Uterus (tissue), 2 donors: ENCODE data around the gene OPRM1.

Experiments
- POLR2A ChIP-seq, 2 donors: fragments of 450-650 bp; IDR thresholded peaks; one replicate each; pipeline ENCODE4 v1.6.1; 2016; ENCODE audit warnings: antibody characterized with exemption in 2 of 2, mild to moderate bottlenecking in 1 of 2, moderate library complexity in 1 of 2
- TF ChIP-seq, protein P1 (sequence below), 4 experiments: fragments of 200-600 bp in 2 of 4; fragments of 450-650 bp in 2 of 4; sonication (generic) in 2 of 4; IDR thresholded peaks; one replicate each; pipeline ENCODE4 v1.5.1; 2016 to 2019; ENCODE audit warnings: antibody characterized with exemption in 4 of 4, mild to moderate bottlenecking in 2 of 4, moderate library complexity in 1 of 4

GRCh38 chr6:154166140-154166539 is 127.1 kb downstream of the OPRM1 start:
- TF ChIP-seq, protein P1, sequence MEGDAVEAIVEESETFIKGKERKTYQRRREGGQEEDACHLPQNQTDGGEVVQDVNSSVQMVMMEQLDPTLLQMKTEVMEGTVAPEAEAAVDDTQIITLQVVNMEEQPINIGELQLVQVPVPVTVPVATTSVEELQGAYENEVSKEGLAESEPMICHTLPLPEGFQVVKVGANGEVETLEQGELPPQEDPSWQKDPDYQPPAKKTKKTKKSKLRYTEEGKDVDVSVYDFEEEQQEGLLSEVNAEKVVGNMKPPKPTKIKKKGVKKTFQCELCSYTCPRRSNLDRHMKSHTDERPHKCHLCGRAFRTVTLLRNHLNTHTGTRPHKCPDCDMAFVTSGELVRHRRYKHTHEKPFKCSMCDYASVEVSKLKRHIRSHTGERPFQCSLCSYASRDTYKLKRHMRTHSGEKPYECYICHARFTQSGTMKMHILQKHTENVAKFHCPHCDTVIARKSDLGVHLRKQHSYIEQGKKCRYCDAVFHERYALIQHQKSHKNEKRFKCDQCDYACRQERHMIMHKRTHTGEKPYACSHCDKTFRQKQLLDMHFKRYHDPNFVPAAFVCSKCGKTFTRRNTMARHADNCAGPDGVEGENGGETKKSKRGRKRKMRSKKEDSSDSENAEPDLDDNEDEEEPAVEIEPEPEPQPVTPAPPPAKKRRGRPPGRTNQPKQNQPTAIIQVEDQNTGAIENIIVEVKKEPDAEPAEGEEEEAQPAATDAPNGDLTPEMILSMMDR (IDR thresholded peaks at IDR 0.05): no peak
- TF ChIP-seq POLR2A (IDR thresholded peaks at IDR 0.05): no peak
